Prostate gland (tissue), 2 donors: ENCODE results near the gene ABCE1. TPM values are rescaled to one million over a fixed set of nuclear protein-coding genes. Genes with fewer than 3 reads are reported as not detected.
A peak's percentile ranks its signal among the peaks of the same experiment; 100 is the strongest.

Experiments
- DNase-seq: peaks from one replicate; pipeline ENCODE4 v3.0.0-alpha.2; 2019; ENCODE audit warnings: low spot score
- H3K27ac ChIP-seq, 2 donors: fragments of 200-600 bp; sonication (generic); 2 replicates each; pipeline ENCODE4 v1.5.1; 2017 to 2019
- H3K27me3 ChIP-seq: fragments of 200-600 bp; sonication (generic); replicated peaks from 2 replicates; pipeline ENCODE4 v1.5.1; 2019; ENCODE audit not compliant: insufficient read depth
- H3K36me3 ChIP-seq, 2 donors: fragments of 200-600 bp; sonication (generic); 1 replicate in 1 of 2; 2 replicates in 1 of 2; pipeline versions ENCODE4 v1.5.1 to v1.8.1; 2017 to 2019
- H3K4me1 ChIP-seq: fragments of 200-600 bp; sonication (generic); replicated peaks from 2 replicates; pipeline ENCODE4 v1.5.1; 2019
- H3K4me3 ChIP-seq, 2 donors: fragments of 200-600 bp; sonication (generic); 2 replicates each; pipeline ENCODE4 v1.5.1; 2017 to 2019
- H3K9me3 ChIP-seq: fragments of 200-600 bp; sonication (generic); 2 replicates; pipeline ENCODE4 v1.5.1; 2017
- POLR2A ChIP-seq: fragments of 450-650 bp; IDR thresholded peaks from one replicate; pipeline ENCODE4 v1.6.1; 2016; ENCODE audit warnings: antibody characterized with exemption, mild to moderate bottlenecking
- POLR2AphosphoS5 ChIP-seq: sonication (generic); formaldehyde crosslinking; IDR thresholded peaks from one replicate; pipeline ENCODE4 v1.6.1; 2017; ENCODE audit warnings: antibody characterized with exemption
- WGBS: methylation state at CpG from one replicate; pipeline ENCODE4 v1.1.5; 2018; 5-methylcytosine and 5-hydroxymethylcytosine counted together
- intact Hi-C: fragments of 100-400 bp; cut with DNase I; formaldehyde crosslinking; loops from one replicate; pipeline ENCODE4 v1.14.2; 2022
- small RNA-seq, 2 donors: library from RNA; depleted of rRNA; stranded (forward); fragments of <200 nt; gene quantifications; one replicate each; pipeline ENCODE3, GENCODE V24; 2016
- total RNA-seq, 2 donors: library from RNA; depleted of rRNA; stranded (reverse); fragments of >200 nt; gene quantifications; one replicate each; pipeline ENCODE4 v1.1.0, GENCODE V29; 2016
- TF ChIP-seq, protein P1 (sequence below), 4 experiments: fragments of 200-600 bp in 2 of 4; fragments of 450-650 bp in 2 of 4; sonication (generic) in 2 of 4; IDR thresholded peaks; 1 replicate in 3 of 4; 2 replicates in 1 of 4; pipeline ENCODE4 v1.5.1; 2016 to 2019; ENCODE audit warnings: antibody characterized with exemption in 4 of 4, mild to moderate bottlenecking in 2 of 4, moderate library complexity in 2 of 4

Gene ABCE1
- total RNA-seq, 2 donors from 2014 or later: 41.1 to 61.0 TPM

DNA sequence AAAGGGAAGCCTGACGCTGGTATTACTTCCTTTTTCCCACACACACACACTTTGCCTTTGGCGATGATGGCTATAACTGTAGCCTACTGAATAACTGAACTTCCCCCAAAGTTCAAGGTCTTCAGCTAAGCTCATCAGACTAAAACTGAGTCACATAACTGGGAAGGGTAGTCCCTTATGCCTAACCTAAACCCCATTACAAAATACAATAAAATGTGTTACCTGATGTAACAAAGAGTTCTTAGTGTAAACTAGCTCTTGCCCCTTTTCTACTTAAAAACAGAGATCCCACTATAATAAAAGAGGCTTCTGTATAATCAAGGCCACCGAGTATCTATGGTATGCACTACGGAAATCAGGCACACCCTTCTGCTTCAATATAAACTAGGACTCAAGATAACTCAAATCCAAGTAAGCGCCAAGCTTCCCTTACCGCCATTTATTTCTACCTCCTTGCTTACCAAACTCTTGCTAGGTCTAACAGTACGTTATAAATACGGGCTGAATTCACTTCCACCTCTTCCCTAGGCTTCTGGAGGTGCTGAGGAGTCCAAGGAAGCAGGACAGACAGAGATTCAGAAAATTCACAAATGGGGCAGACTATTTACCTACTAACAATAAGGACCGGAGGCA, 79.9 kb downstream of the ABCE1 start:
- Histone ChIP-seq H3K4me3 (peak overlapping the region; percentile 60 to 87), H3K4me1 (no peaks in the 10 kb centered on the region), H3K36me3 (no peaks in the 10 kb centered on the region), H3K27me3 (no peaks in the 10 kb centered on the region), H3K27ac (peak overlapping the region; percentile 95 to 96), H3K9me3 (no peaks in the 10 kb centered on the region)
- TF ChIP-seq POLR2AphosphoS5 (no peak), POLR2A (no peak)
- TF ChIP-seq, protein P1, sequence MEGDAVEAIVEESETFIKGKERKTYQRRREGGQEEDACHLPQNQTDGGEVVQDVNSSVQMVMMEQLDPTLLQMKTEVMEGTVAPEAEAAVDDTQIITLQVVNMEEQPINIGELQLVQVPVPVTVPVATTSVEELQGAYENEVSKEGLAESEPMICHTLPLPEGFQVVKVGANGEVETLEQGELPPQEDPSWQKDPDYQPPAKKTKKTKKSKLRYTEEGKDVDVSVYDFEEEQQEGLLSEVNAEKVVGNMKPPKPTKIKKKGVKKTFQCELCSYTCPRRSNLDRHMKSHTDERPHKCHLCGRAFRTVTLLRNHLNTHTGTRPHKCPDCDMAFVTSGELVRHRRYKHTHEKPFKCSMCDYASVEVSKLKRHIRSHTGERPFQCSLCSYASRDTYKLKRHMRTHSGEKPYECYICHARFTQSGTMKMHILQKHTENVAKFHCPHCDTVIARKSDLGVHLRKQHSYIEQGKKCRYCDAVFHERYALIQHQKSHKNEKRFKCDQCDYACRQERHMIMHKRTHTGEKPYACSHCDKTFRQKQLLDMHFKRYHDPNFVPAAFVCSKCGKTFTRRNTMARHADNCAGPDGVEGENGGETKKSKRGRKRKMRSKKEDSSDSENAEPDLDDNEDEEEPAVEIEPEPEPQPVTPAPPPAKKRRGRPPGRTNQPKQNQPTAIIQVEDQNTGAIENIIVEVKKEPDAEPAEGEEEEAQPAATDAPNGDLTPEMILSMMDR (IDR thresholded peaks at IDR 0.05): no peak
- intact Hi-C loops: loop anchor here (5.0 to 10.0 kb wide), 2 partner anchors 304 to 757 kb away; partner anchors contain the start of genes SMAD1 and ZNF827
- DNase-seq: no peak
- WGBS: 19% methylated on average over 9 of the region's 9 CpGs

DNA sequence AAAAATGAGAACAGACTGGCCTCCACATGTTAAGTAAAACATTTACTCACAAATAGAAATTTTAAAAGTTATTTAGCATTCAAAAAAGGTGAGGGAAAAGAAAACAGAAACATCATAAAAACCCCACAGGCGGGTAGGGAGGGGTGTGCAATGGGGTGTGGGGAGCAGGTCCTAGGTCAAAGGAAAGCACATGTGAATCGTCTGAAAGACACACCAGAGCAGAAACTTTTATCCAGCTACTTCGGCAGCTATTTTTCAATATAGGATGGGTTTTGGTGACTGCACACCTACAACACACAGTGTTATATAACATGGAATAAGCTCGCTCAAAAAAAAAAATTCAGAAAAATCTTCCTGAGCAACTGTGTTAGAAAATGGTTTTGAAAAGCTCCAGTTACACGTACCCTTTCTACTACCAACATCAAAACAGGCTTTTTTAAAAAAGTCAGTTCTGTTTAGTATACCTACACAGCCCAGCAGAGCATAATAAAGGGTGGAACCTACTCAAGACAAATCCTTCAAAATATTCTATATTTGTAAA, 80.7 kb downstream of the ABCE1 start:
- intact Hi-C loops: loop anchor here (5.0 to 10.0 kb wide), 2 partner anchors 303 to 756 kb away; partner anchors contain the start of genes SMAD1 and ZNF827
- 2% methylated on average over 5 of the region's 5 CpGs for WGBS
- Histone ChIP-seq H3K27me3 (no peaks in the 10 kb centered on the region), H3K4me1 (no peaks in the 10 kb centered on the region), H3K9me3 (no peaks in the 10 kb centered on the region), H3K4me3 (peak overlapping the region; percentile 60 to 87), H3K36me3 (no peaks in the 10 kb centered on the region), H3K27ac (peak overlapping the region; percentile 95 to 96)
- TF ChIP-seq, protein P1 (IDR thresholded peaks at IDR 0.05): no peak
- TF ChIP-seq POLR2A (no peak), POLR2AphosphoS5 (no peak)
- DNase-seq: no peak

Small RNA genes within 50 kb of the gene (small RNA-seq; reads per million reads assigned to genes)
- 0 reads per million in 2 donors for gene RF00019

Other genes with a start within 250 kb of the ABCE1 start
- 10 to 100 TPM; 22.3 to 31.4 TPM for gene ANAPC10, start 115 bp upstream of the ABCE1 start, total RNA-seq
- gene OTUD4, start 82.3 kb downstream of the ABCE1 start, total RNA-seq: 10 to 100 TPM; 22.2 to 43.2 TPM